GM18520 (cell line): ENCODE data around the gene CRYBG2.
"Not testable (repeated sequence)": the region's sequence is repeated elsewhere in the genome, so short reads cannot be mapped to it uniquely, and the experiment has no call there.

Source experiments
- ATAC-seq: cut with Tn5 transposase; IDR thresholded peaks from one replicate; pipeline ENCODE4 v1.9.1; 2021; ENCODE audit not compliant: unreplicated experiment

Gene CRYBG2

DNA sequence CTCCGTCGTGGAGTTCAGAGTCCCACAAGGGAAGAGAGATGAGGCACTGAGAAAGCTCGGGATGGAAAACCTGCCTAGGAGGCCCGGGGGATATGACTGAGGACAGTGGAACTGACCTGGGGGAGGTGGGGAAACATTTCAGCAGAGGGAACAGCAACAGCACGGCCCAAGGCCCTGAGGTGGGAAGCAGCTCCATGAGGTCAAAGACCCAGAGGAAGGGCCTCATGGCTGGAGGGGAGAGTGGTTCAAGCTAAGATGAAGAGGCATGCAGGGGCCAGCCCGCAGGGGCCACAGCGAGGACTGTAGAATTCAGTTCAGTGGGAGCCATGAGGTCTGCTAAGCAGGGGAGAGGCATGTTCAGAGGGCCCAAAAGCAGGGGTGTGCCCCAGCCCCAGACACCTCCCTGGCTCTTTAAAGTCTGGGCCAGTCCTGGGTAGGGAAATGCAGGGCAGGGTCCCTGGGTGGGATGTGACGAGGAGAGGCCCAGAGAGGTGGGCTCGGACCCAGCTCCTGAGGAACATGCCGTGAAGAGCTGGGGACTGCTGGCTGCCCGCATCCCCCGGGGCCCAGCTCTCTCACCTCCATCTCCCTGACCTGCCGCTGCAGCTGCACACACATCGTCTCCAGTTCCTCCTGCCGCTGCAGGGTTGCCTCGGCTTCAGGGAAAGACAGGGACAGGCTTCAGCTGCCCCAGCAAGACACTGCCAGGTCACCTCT lies 57.4 kb downstream of the CRYBG2 start:
- no peak for ATAC-seq

DNA sequence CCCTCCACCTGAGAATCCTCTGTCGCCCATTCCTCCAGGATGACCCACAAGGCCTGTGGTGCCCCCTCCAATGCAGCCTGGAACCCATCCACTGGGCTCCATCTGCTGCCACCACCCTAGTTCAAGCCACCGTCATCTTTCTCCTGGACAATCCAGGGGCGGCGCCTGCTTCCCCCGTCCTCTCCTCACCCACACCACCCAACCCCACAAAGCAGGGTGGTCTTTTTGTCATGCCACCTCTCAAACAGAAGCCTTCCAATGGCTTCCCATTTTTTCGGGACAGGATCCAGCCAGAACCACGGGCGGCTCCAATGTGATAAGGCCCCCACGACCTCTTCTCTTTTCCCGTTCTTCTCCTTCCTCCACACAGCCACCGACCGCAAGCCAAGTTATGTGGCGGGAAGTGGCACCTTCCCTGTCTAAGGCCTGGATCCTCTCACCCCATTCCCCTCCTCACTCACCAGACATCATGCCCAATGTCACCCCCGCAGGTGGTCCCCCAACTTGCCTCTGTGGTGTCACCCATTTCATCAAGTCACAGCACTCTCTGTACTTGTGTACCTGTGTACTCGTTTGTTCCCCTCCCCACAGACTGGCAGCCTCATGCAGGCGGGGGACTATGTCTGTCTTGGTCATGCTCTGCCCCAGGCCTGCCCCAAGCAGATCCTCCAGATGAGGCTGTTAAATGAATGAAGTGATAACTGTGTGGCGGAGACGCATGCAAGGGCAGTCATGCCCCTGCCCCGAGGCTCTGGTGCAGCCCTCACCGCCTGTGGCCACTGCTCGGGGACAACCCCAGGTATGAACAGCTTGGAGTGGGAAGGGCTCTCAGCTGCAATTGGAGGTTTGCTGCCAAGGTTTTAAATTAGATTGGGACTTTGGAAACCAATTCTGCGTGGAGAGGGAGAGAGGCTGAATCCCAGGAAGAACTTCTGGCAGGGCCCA lies 58.5 kb downstream of the CRYBG2 start:
- no peak for ATAC-seq

- ATAC-seq = no peak
Observed at GRCh38 chr1:26293911-26294463, 59.9 kb downstream of the CRYBG2 start.

DNA sequence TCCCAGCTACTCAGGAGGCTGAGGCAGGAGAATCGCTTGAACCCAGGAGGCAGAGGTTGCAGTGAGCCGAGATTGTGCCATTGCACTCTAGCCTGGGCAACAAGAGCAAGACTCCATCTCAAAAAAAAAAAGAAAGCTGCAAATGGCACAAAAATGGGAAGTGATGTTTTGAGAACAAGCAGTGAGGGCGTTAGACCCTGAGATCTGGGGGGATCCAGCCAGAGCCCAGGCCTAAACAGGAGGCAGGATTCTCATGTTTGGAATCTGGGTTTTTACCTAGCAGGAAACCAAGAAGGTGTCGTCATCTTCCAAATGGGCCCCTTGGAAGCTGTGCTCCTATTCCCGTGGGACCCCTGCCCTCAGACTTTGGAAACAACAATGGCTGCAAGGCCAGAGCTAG lies 61.2 kb downstream of the CRYBG2 start:
- ATAC-seq = not testable (repeated sequence)

DNA sequence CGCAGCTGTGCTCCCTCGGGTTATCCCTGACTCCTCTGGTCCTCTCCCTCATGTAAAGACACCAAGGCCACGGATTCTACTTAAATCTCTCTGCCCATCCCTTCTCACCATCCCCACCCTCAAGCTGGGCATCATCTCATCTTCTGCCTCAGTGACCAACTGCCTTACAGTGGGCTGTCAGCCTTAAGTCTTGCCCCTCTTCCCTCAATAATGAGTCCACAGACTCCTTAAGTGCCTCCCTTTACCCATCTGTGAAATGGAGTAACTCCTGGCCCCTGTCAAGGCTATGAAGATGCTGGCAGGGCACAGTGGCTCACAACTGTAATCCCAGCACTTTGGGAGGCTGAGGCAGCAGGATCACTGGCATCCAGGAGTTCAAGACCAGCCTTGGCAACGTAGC lies 62.0 kb downstream of the CRYBG2 start:
- no peak for ATAC-seq

GRCh38 chr1:26291433-26291832 lies 62.5 kb downstream of the CRYBG2 start:
- no peak for ATAC-seq

DNA sequence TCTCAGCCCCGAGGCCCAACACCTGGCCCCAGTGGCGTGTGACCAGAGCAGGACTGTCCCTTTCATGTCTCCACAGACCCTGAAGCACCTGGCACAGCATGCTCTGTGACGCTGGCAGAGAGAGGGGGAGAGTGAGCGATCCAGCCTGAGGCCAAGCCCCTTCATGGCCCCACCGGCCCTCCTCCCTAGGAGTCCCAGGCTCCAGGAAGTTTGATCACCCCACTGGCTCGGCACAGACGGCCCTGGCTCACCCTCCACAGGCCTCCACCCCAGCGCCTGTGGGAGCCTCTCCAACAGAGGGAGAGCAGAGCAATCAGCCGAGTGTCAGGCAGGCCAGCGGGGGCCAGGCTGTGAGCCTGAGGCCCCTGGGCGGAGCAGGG lies 63.1 kb downstream of the CRYBG2 start:
- ATAC-seq = no peak

DNA sequence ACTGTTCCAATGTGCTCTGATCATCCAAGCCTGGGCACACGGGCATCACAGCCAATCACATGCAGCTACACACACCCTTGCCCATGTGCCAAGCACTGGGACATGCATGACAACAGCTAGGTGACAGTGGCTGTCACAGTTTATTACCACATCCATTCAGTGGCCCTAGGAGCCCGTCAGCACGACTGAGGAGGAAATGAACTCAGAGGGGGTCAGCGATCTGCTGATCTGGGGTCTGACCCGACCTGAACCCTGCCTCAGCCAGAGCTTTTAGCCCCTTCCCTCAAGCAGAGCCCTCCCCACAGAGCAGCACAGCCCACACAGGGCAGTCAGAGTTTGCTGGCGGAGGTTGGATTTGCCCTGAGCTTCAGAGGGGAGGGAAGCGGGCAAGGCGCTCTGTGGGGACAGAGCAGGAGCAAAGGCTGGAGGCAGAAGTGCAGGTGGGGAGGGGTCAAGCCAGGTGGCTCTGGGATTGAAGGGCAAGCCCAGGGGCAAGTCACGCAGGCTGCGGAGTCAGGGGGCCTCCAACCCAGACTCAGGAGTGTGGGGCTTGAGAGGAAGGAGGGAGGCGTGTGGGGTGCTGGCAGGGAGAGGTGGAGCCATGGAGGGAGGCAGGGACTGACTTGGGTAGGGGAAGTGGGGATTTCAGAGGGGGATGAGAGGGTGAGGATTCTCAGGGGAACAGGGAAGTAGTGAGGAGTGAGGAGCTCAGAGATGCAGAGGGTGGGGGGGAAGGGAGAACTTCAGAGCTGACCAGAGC lies 63.6 kb downstream of the CRYBG2 start:
- ATAC-seq = no peak

DNA sequence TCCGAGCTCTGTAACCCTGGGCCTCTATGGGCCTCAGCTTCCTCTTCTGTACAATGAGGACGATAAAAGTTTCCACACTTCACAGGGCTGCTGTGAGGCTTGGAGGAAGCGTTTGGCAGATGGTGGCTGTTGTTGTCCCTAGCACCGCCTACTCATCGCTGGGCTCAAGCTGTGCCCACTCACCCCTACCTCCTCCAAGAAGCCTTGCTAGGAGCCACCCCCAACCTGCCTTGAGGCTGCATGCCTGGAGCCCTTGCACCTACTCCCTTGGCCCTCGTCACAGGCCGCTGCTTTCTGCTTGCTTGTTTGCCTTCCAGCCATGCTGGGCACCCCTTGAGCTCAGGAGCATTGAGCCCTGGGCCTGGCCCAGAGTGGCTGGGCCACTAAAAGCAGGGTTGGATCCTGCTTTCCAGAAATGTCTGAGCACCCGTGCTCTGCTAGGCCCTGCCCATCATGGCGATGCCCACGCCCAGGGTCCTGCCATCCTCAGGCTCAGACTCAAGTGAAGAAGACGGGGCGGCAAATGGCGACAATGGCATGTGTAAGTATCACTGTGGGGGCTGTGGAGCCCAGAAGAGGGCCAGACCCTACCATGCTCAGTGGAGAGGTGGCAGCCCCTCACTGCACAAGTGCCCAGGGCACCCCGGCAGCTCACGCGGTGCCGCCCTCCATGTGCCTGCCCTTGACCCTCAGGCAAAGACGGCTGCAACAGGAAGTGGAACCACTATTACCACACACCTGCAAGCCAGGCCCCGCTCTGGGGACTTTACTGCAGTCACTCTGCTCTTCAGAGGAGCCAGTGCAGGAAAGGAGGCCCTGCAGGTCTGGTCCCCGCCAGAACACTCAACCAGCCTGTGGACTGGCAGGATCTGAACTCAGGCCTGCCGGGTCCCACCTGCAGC lies 64.5 kb downstream of the CRYBG2 start:
- ATAC-seq = no peak

DNA sequence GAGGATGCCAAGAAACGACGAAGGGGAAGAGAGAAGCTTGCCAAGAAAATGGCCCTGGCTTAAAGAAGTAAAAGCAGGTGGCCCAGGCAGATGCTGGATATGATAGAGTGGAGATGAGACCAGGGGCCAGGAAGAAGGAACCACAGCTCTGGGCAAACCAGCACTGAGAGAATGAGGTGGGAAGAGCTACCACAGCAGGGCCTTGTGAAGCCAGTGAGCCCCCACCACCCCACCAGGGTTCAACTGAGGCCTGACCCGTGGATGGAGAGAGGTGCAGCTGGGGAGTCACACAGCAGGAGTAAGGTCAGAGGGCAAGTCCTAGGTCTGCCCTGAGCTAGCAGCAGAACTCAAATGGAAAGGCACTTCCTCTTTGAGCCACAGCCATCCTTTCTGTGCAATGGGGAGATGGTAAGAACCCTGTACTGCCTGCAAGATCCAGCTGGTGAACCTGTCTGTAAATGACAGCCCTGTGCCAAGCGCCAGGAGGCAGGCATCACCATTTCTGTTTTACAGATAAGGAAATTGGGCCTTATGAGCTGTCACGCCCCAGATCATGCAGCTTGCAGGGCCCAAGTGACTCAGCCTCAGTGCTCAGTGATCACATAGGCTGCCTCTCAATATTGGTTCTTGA lies 65.5 kb downstream of the CRYBG2 start:
- ATAC-seq = no peak

GRCh38 chr1:26287811-26288210 lies 66.1 kb downstream of the CRYBG2 start:
- no peak for ATAC-seq

- ATAC-seq = no peak
Observed at GRCh38 chr1:26287033-26287711, 66.8 kb downstream of the CRYBG2 start.

GRCh38 chr1:26286064-26286416 lies 67.9 kb downstream of the CRYBG2 start:
- ATAC-seq = no peak

DNA sequence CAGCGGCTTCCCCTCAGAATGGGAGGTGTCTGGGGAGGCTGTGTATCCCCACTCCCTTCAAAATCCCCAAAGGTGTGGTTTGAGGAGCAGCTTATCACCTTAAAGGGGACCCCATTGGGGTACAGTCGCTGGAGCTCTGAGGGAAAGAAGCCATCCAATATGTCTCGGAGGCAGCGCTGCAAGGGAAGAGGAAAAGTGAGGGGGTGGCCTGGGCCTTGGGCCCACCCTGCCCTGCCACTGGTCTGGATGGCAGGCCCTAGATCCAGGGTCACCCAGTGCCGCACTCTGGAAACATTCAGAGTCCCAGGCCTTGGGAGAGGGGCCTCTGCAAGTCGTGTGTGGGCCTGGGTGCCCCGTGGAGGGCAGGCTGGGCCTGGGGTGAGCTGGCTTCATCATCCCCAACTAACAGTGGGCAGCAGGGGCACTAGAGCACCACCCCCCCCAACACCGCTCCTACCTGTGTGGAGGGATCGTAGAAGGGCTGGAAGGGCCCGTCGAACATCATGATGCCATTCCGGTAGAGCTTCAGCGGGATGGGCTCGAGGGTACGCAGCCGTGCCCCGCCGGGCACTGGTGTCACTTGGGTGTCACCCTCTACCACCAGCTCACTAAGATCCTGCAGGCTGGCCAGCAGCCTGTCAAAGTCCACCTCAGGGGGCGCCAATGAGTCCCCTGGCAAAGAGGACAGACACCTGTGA lies 68.4 kb downstream of the CRYBG2 start:
- no peak for ATAC-seq

- ATAC-seq = no peak
Observed at GRCh38 chr1:26284597-26285347, 69.2 kb downstream of the CRYBG2 start.

DNA sequence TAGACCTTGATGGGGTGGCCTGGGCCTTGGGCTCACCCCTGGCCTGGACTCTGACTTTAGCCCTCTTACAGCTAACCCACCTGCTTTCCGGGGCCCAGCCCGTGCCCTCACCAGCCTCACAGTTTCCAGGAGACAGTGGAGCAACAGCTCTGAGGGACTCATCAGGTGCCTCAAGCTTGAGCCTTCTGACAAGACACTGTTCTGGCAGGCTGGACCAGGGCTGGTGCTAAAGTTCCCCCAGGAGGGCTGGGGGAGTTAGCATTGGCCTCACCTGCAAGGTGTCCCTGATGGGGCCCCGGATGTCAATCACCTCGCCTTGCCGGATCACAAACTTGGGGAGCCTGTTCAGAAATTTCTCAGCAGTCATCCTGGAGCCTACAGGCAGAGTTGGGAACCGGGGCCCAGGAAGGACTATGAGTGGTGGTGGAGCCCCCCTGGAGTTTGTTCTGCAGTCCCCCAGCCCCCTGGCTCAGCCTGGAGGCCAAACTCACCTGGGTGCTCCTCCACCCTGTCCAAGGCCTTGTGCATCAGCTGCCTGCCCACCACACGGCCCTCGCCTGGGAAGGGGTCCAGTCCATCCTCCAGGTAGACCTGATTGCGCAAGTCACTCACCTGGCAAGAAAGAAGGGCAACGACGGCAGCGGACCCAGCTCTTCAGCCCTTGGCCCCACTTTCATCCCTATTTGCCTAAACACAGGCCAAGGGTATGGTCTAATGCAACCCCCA lies 69.9 kb downstream of the CRYBG2 start:
- no peak for ATAC-seq

- no peak for ATAC-seq
Observed at GRCh38 chr1:26283279-26283853, 70.6 kb downstream of the CRYBG2 start.
